Tibial artery (tissue), 4 donors: ENCODE results near the gene HSF2BP.

Experiments
- DNase-seq, 2 donors: peaks; one replicate each; pipeline ENCODE4 v3.0.0-alpha.2; 2019
- H3K27ac ChIP-seq, 2 donors: fragments of 200-600 bp; sonication (generic) in 1 of 2; 1 replicate in 1 of 2; 2 replicates in 1 of 2; pipeline ENCODE4 v1.5.1; 2018 to 2019; ENCODE audit warnings: mild to moderate bottlenecking in 1 of 2
- H3K27me3 ChIP-seq, 2 donors: fragments of 200-600 bp; sonication (generic) in 1 of 2; one replicate each; pipeline versions ENCODE4 v1.5.1 to v1.6.0; 2016 to 2019
- H3K36me3 ChIP-seq, 3 donors: fragments of 200-600 bp; sonication (generic) in 2 of 3; one replicate each; pipeline ENCODE4 v1.5.1; 2016 to 2019; ENCODE audit warnings: mild to moderate bottlenecking in 2 of 3
- H3K4me1 ChIP-seq, 4 donors: fragments of 200-600 bp; sonication (generic) in 2 of 4; 1 replicate in 3 of 4; 2 replicates in 1 of 4; pipeline ENCODE4 v1.5.1; 2016 to 2019
- H3K4me3 ChIP-seq, 2 donors: fragments of 200-600 bp; sonication (generic) in 1 of 2; 1 replicate in 1 of 2; 2 replicates in 1 of 2; pipeline ENCODE4 v1.5.1; 2018 to 2019; ENCODE audit warnings: mild to moderate bottlenecking in 2 of 2
- H3K9me3 ChIP-seq, 3 donors: fragments of 200-600 bp; sonication (generic) in 1 of 3; one replicate each; pipeline ENCODE4 v1.5.1; 2016 to 2019
- CTCF ChIP-seq, 2 experiments: fragments of 200-600 bp in 1 of 2; fragments of 450-650 bp in 1 of 2; IDR thresholded peaks; one replicate each; pipeline ENCODE4 v1.5.1; 2017 to 2019; ENCODE audit warnings: antibody characterized with exemption in 2 of 2, mild to moderate bottlenecking in 1 of 2, moderate library complexity in 1 of 2
- intact Hi-C: fragments of 100-400 bp; cut with DNase I; formaldehyde crosslinking; loops from one replicate; pipeline ENCODE4 v1.15.0; 2023; ENCODE audit warnings: low total_unique reads

The HSF2BP gene

GRCh38 chr21:43662286-43662685 is 3.0 kb upstream of the HSF2BP start:
- no peak overlapping the region for H3K4me3 ChIP-seq
- H3K4me1 ChIP-seq = peaks cover 0 to 24% (median 12%) of the 10 kb centered on the region in 4 donors
- H3K27me3 ChIP-seq = no peaks in the 10 kb centered on the region
- no peaks in the 10 kb centered on the region for H3K9me3 ChIP-seq
- no peak overlapping the region for H3K27ac ChIP-seq
- intact Hi-C loops = no loop called here
- TF ChIP-seq CTCF (IDR thresholded peaks at IDR 0.05) = no peak
- peaks cover 0 to 42% (median 22%) of the 10 kb centered on the region in 3 donors for H3K36me3 ChIP-seq
- DNase-seq = no peak

GRCh38 chr21:43658769-43659135 is 536 bp downstream of the HSF2BP start:
- intact Hi-C loops = loop anchor here (2.0 kb wide), 1 partner anchor 70 kb away; no protein-coding TSS in a partner anchor
- H3K9me3 ChIP-seq = no peaks in the 10 kb centered on the region
- peak overlapping the region; percentile 77 to 91 for H3K4me3 ChIP-seq
- H3K36me3 ChIP-seq = peaks cover 0 to 17% (median 6%) of the 10 kb centered on the region in 3 donors
- peaks cover 0 to 24% (median 12%) of the 10 kb centered on the region in 4 donors for H3K4me1 ChIP-seq
- TF ChIP-seq CTCF (IDR thresholded peaks at IDR 0.05) = no peak
- DNase-seq = no peak
- peak overlapping the region; percentile 76 to 84 for H3K27ac ChIP-seq
- H3K27me3 ChIP-seq = no peaks in the 10 kb centered on the region

- Histone ChIP-seq H3K4me3 (no peak overlapping the region), H3K27ac (no peak overlapping the region), H3K4me1 (peaks cover 0 to 24% (median 12%) of the 10 kb centered on the region in 4 donors), H3K9me3 (no peaks in the 10 kb centered on the region), H3K27me3 (no peaks in the 10 kb centered on the region), H3K36me3 (peaks cover 0 to 12% (median 1%) of the 10 kb centered on the region in 3 donors)
- no peak for DNase-seq
- intact Hi-C loops = loop anchor here (2.0 kb wide), 1 partner anchor 71 kb away; no protein-coding TSS in a partner anchor
- TF ChIP-seq CTCF (IDR thresholded peaks at IDR 0.05) = no peak
These were observed 1.1 kb downstream of the HSF2BP start for GRCh38 chr21:43658088-43658741.

GRCh38 chr21:43657355-43658087 is 1.8 kb downstream of the HSF2BP start:
- no peaks in the 10 kb centered on the region for H3K27me3 ChIP-seq
- H3K4me3 ChIP-seq = no peak overlapping the region
- no peaks in the 10 kb centered on the region for H3K9me3 ChIP-seq
- no peak overlapping the region for H3K27ac ChIP-seq
- no peak for DNase-seq
- TF ChIP-seq CTCF (IDR thresholded peaks at IDR 0.05) = no peak
- H3K36me3 ChIP-seq = peaks cover 0 to 6% (median 0%) of the 10 kb centered on the region in 3 donors
- intact Hi-C loops = loop anchor here (2.0 kb wide), 1 partner anchor 71 kb away; no protein-coding TSS in a partner anchor
- peaks cover 0 to 24% (median 12%) of the 10 kb centered on the region in 4 donors for H3K4me1 ChIP-seq

- Histone ChIP-seq H3K4me3 (no peak overlapping the region), H3K4me1 (peaks cover 0 to 7% (median 3%) of the 10 kb centered on the region in 4 donors)
- intact Hi-C loops = no loop called here
These were observed 4.3 kb downstream of the HSF2BP start for GRCh38 chr21:43654806-43655489.

More at GRCh38 chr21:43654806-43655489, 4.3 kb downstream of the HSF2BP start:
- TF ChIP-seq CTCF (IDR thresholded peaks at IDR 0.05) = no peak
- Histone ChIP-seq H3K27ac (no peak overlapping the region), H3K9me3 (no peaks in the 10 kb centered on the region), H3K27me3 (no peaks in the 10 kb centered on the region), H3K36me3 (no peaks in the 10 kb centered on the region)
- no peak for DNase-seq
